PC-9 (cell line): Measurements from ENCODE around the gene SGSM1.

Experiments
- EZH2 ChIP-seq: fragments of 200-600 bp; sonication (generic); IDR thresholded peaks from 2 replicates; pipeline ENCODE4 v1.8.0; 2017; ENCODE audit warnings: antibody characterized with exemption, low read depth
- TF ChIP-seq, protein P1 (sequence below): fragments of 200-600 bp; sonication (generic); conservative IDR thresholded peaks from 2 replicates; pipeline ENCODE4 v1.6.1; 2017; ENCODE audit warnings: mixed run types, antibody characterized with exemption, mild to moderate bottlenecking, moderate library complexity

DNA sequence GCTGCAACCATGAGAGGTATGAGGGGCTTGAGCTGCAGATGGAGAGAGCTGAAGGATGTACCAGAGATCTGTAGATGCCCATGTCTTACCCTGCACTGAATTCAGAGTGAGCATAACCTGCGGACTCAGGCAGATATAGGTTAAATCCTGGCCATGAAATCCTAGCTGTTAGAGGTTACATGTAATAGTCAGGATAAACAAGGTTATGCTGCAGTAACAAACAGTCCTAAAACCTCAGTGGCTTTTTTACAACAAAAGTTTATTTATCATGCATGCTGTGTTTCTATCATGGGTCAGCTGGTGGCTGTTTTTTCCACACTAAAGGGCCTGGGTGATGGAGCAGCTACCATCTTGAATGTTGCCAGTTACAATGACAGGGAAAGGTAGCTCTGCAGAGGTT is 70.7 kb downstream of the SGSM1 start:
- TF ChIP-seq, protein P1, sequence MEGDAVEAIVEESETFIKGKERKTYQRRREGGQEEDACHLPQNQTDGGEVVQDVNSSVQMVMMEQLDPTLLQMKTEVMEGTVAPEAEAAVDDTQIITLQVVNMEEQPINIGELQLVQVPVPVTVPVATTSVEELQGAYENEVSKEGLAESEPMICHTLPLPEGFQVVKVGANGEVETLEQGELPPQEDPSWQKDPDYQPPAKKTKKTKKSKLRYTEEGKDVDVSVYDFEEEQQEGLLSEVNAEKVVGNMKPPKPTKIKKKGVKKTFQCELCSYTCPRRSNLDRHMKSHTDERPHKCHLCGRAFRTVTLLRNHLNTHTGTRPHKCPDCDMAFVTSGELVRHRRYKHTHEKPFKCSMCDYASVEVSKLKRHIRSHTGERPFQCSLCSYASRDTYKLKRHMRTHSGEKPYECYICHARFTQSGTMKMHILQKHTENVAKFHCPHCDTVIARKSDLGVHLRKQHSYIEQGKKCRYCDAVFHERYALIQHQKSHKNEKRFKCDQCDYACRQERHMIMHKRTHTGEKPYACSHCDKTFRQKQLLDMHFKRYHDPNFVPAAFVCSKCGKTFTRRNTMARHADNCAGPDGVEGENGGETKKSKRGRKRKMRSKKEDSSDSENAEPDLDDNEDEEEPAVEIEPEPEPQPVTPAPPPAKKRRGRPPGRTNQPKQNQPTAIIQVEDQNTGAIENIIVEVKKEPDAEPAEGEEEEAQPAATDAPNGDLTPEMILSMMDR: no peak
- no peak for TF ChIP-seq EZH2
